Stimulated activated naive CD4-positive, alpha-beta T cell (primary cell): Measurements from ENCODE around the gene SIPA1L3.
"Not testable (repeated sequence)": the region's sequence is repeated elsewhere in the genome, so short reads cannot be mapped to it uniquely, and the experiment has no call there.

ENCODE experiments used
- DNase-seq, 6 experiments: peaks; one replicate each; lab custom pipeline; 2025; lab: John Stamatoyannopoulos, UW

The SIPA1L3 gene

GRCh38 chr19:37906869-37907734 is at the start of gene SIPA1L3:
TSS of gene SIPA1L3 (plus strand) at chr19:37907208. CDS start at chr19:38081566, 174,358 bp downstream.
- DNase-seq, result peak; percentile 79 to 88 (median 86)

GRCh38 chr19:37864501-37864900 is 42.5 kb upstream of the SIPA1L3 start:
- DNase-seq, result no peak

GRCh38 chr19:37865930-37866329 is 41.1 kb upstream of the SIPA1L3 start:
- DNase-seq, result not testable (repeated sequence)

- DNase-seq, result no peak
Measured at GRCh38 chr19:37867831-37868230, 39.2 kb upstream of the SIPA1L3 start.

- no peak for DNase-seq
Measured at GRCh38 chr19:37869766-37870340, 37.2 kb upstream of the SIPA1L3 start.

- DNase-seq, result no peak
Measured at GRCh38 chr19:37872383-37872782, 34.6 kb upstream of the SIPA1L3 start.

GRCh38 chr19:37874784-37875183 is 32.2 kb upstream of the SIPA1L3 start:
- no peak for DNase-seq

- DNase-seq, result no peak
Measured at GRCh38 chr19:37876032-37876431, 31.0 kb upstream of the SIPA1L3 start.

GRCh38 chr19:37877147-37877546 is 29.9 kb upstream of the SIPA1L3 start:
- no peak for DNase-seq

GRCh38 chr19:37885392-37885791 is 21.6 kb upstream of the SIPA1L3 start:
- DNase-seq, result no peak

GRCh38 chr19:37886571-37886970 is 20.4 kb upstream of the SIPA1L3 start:
- no peak for DNase-seq

GRCh38 chr19:37893845-37894575 is 13.0 kb upstream of the SIPA1L3 start:
- no peak for DNase-seq

- DNase-seq, result no peak
Measured at GRCh38 chr19:37896180-37896579, 10.8 kb upstream of the SIPA1L3 start.

- no peak for DNase-seq
Measured at GRCh38 chr19:37899453-37899852, 7.6 kb upstream of the SIPA1L3 start.

GRCh38 chr19:37899966-37900365 is 7.0 kb upstream of the SIPA1L3 start:
- DNase-seq, result no peak

- DNase-seq, result peak; percentile 55 to 80 (median 67)
Measured at GRCh38 chr19:37902668-37903067, 4.3 kb upstream of the SIPA1L3 start.

- no peak for DNase-seq
Measured at GRCh38 chr19:37903096-37903495, 3.9 kb upstream of the SIPA1L3 start.

GRCh38 chr19:37905946-37906868 is 801 bp upstream of the SIPA1L3 start, which contains the start of gene WDR87:
TSS of gene WDR87 (minus strand) at chr19:37906594. CDS start at chr19:37898239, 8,355 bp downstream.
- DNase-seq, result peak in 5 of 6 experiments; percentile 38 to 77 (median 62)

- DNase-seq, result no peak
Measured at GRCh38 chr19:37907735-37908455, 887 bp downstream of the SIPA1L3 start.

GRCh38 chr19:37909661-37910199 is 2.7 kb downstream of the SIPA1L3 start:
- DNase-seq, result no peak
